Measurements from ENCODE around the gene TCERG1L.

The TCERG1L gene

GRCh38 chr10:131074682-131075081 is 236.8 kb downstream of the TCERG1L start:
- no peak overlapping the region for H3K4me2 ChIP-seq (ENCODE audit: insufficient read depth, low read length, poor library complexity, severe bottlenecking)
- H3K27ac ChIP-seq (replicated peaks; ENCODE audit: low read length) = no peak overlapping the region
- no peak overlapping the region for H3K4me3 ChIP-seq (ENCODE audit: low read length in 2 of 2)
- WGBS, 2 donors (ENCODE audit: extremely low coverage in 2 of 2, insufficient read length in 2 of 2, insufficient replicate concordance in 1 of 2) = no CpG with 5 or more reads among the region's 8 CpGs
- H3K4ac ChIP-seq (ENCODE audit: low read length) = no peak overlapping the region
- peaks cover 0 to 4% of the 10 kb centered on the region in 2 donors for H3K4me1 ChIP-seq (ENCODE audit: control insufficient read depth in 2 of 2, insufficient read depth in 1 of 2, low read depth in 1 of 2, low read length in 2 of 2)
- no peak overlapping the region for H2AK5ac ChIP-seq (ENCODE audit: low read depth, low read length)
- H2AFZ ChIP-seq (ENCODE audit: low read length) = no peak overlapping the region
- H4K91ac ChIP-seq (ENCODE audit: low read depth, low read length, poor library complexity) = no peak overlapping the region
- H3K27me3 ChIP-seq (ENCODE audit: control insufficient read depth in 3 of 3, insufficient read depth in 3 of 3, low read depth in 1 of 3, low read length in 3 of 3) = no peaks in the 10 kb centered on the region
- no peak overlapping the region for H4K8ac ChIP-seq (ENCODE audit: low read depth, low read length)
- no peak overlapping the region for H3K14ac ChIP-seq (ENCODE audit: low read length)
- no peak overlapping the region for H2BK12ac ChIP-seq (ENCODE audit: low read length)
- H3K23ac ChIP-seq (ENCODE audit: low read depth, low read length, poor library complexity) = no peak overlapping the region
- H2BK15ac ChIP-seq (ENCODE audit: low read length) = no peak overlapping the region
- no peak overlapping the region for H2BK5ac ChIP-seq (ENCODE audit: low read length)
- H3K9ac ChIP-seq (ENCODE audit: low read depth, low read length, poor library complexity) = no peak overlapping the region
- H3K18ac ChIP-seq (ENCODE audit: low read length) = no peak overlapping the region
- H3K36me3 ChIP-seq (replicated peaks in 1 of 2; ENCODE audit: control insufficient read depth in 2 of 2, insufficient read depth in 2 of 2, low read length in 2 of 2) = no peaks in the 10 kb centered on the region
- no peak for DNase-seq (ENCODE audit: low spot score)
- H2BK120ac ChIP-seq (ENCODE audit: low read depth, low read length) = no peak overlapping the region
- H3K9me3 ChIP-seq (replicated peaks in 1 of 2; ENCODE audit: control insufficient read depth in 2 of 2, insufficient read depth in 1 of 2, low read depth in 1 of 2, low read length in 2 of 2) = no peaks in the 10 kb centered on the region
- H3K79me1 ChIP-seq (ENCODE audit: low read depth, low read length) = peaks cover 2% of the 10 kb centered on the region

GRCh38 chr10:131073469-131074035 is 238.0 kb downstream of the TCERG1L start:
- H3K27ac ChIP-seq (replicated peaks; ENCODE audit: low read length) = no peak overlapping the region
- no peaks in the 10 kb centered on the region for H3K9me3 ChIP-seq (replicated peaks in 1 of 2; ENCODE audit: control insufficient read depth in 2 of 2, insufficient read depth in 1 of 2, low read depth in 1 of 2, low read length in 2 of 2)
- peak overlapping the region; percentile 77 for H2BK12ac ChIP-seq (ENCODE audit: low read length)
- H3K23ac ChIP-seq (ENCODE audit: low read depth, low read length, poor library complexity) = peak overlapping the region; percentile 18
- no peak overlapping the region for H3K4me2 ChIP-seq (ENCODE audit: insufficient read depth, low read length, poor library complexity, severe bottlenecking)
- no peak overlapping the region for H3K14ac ChIP-seq (ENCODE audit: low read length)
- no peak overlapping the region for H4K8ac ChIP-seq (ENCODE audit: low read depth, low read length)
- peak overlapping the region; percentile 59 for H2BK15ac ChIP-seq (ENCODE audit: low read length)
- WGBS, 2 donors (ENCODE audit: extremely low coverage in 2 of 2, insufficient read length in 2 of 2, insufficient replicate concordance in 1 of 2) = no CpG with 5 or more reads among the region's 11 CpGs
- no peaks in the 10 kb centered on the region for H3K36me3 ChIP-seq (replicated peaks in 1 of 2; ENCODE audit: control insufficient read depth in 2 of 2, insufficient read depth in 2 of 2, low read length in 2 of 2)
- no peak overlapping the region for H2BK5ac ChIP-seq (ENCODE audit: low read length)
- peak overlapping the region in 1 of 2 donors; percentile 37 for H3K4me3 ChIP-seq (ENCODE audit: low read length in 2 of 2)
- peak overlapping the region; percentile 35 for H3K18ac ChIP-seq (ENCODE audit: low read length)
- H3K79me1 ChIP-seq (ENCODE audit: low read depth, low read length) = peaks cover 2% of the 10 kb centered on the region
- no peak overlapping the region for H2AFZ ChIP-seq (ENCODE audit: low read length)
- no peak overlapping the region for H2BK120ac ChIP-seq (ENCODE audit: low read depth, low read length)
- no peak overlapping the region for H3K9ac ChIP-seq (ENCODE audit: low read depth, low read length, poor library complexity)
- H3K4me1 ChIP-seq (ENCODE audit: control insufficient read depth in 2 of 2, insufficient read depth in 1 of 2, low read depth in 1 of 2, low read length in 2 of 2) = peaks cover 0 to 4% of the 10 kb centered on the region in 2 donors
- H3K4ac ChIP-seq (ENCODE audit: low read length) = no peak overlapping the region
- no peak for DNase-seq (ENCODE audit: low spot score)
- H3K27me3 ChIP-seq (ENCODE audit: control insufficient read depth in 3 of 3, insufficient read depth in 3 of 3, low read depth in 1 of 3, low read length in 3 of 3) = no peaks in the 10 kb centered on the region
- H4K91ac ChIP-seq (ENCODE audit: low read depth, low read length, poor library complexity) = no peak overlapping the region
- peak overlapping the region; percentile 15 for H2AK5ac ChIP-seq (ENCODE audit: low read depth, low read length)

GRCh38 chr10:131072651-131073468 is 238.7 kb downstream of the TCERG1L start:
- Histone ChIP-seq H3K4me1 (ENCODE audit: control insufficient read depth in 2 of 2, insufficient read depth in 1 of 2, low read depth in 1 of 2, low read length in 2 of 2) (peaks cover 0 to 4% of the 10 kb centered on the region in 2 donors), H3K18ac (ENCODE audit: low read length) (no peak overlapping the region), H4K8ac (ENCODE audit: low read depth, low read length) (no peak overlapping the region), H3K14ac (ENCODE audit: low read length) (no peak overlapping the region), H3K27ac (replicated peaks; ENCODE audit: low read length) (no peak overlapping the region), H3K4ac (ENCODE audit: low read length) (no peak overlapping the region), H2BK5ac (ENCODE audit: low read length) (no peak overlapping the region), H2BK120ac (ENCODE audit: low read depth, low read length) (no peak overlapping the region), H3K9ac (ENCODE audit: low read depth, low read length, poor library complexity) (no peak overlapping the region), H3K9me3 (replicated peaks in 1 of 2; ENCODE audit: control insufficient read depth in 2 of 2, insufficient read depth in 1 of 2, low read depth in 1 of 2, low read length in 2 of 2) (no peaks in the 10 kb centered on the region), H2AFZ (ENCODE audit: low read length) (no peak overlapping the region), H3K36me3 (replicated peaks in 1 of 2; ENCODE audit: control insufficient read depth in 2 of 2, insufficient read depth in 2 of 2, low read length in 2 of 2) (no peaks in the 10 kb centered on the region), H3K4me3 (ENCODE audit: low read length in 2 of 2) (peak overlapping the region in 1 of 2 donors; percentile 52), H3K4me2 (ENCODE audit: insufficient read depth, low read length, poor library complexity, severe bottlenecking) (no peak overlapping the region), H2AK5ac (ENCODE audit: low read depth, low read length) (no peak overlapping the region), H2BK12ac (ENCODE audit: low read length) (no peak overlapping the region), H4K91ac (ENCODE audit: low read depth, low read length, poor library complexity) (no peak overlapping the region), H2BK15ac (ENCODE audit: low read length) (peak overlapping the region; percentile 59), H3K23ac (ENCODE audit: low read depth, low read length, poor library complexity) (no peak overlapping the region), H3K27me3 (ENCODE audit: control insufficient read depth in 3 of 3, insufficient read depth in 3 of 3, low read depth in 1 of 3, low read length in 3 of 3) (no peaks in the 10 kb centered on the region), H3K79me1 (ENCODE audit: low read depth, low read length) (peaks cover 2% of the 10 kb centered on the region)
- DNase-seq (ENCODE audit: low spot score) = no peak
- WGBS, 2 donors (ENCODE audit: extremely low coverage in 2 of 2, insufficient read length in 2 of 2, insufficient replicate concordance in 1 of 2) = 100% methylated on average over 1 of the region's 13 CpGs

GRCh38 chr10:131071721-131072120 is 239.8 kb downstream of the TCERG1L start:
- Histone ChIP-seq H3K9ac (ENCODE audit: low read depth, low read length, poor library complexity) (no peak overlapping the region), H3K4me1 (ENCODE audit: control insufficient read depth in 2 of 2, insufficient read depth in 1 of 2, low read depth in 1 of 2, low read length in 2 of 2) (peaks cover 0 to 4% of the 10 kb centered on the region in 2 donors), H3K18ac (ENCODE audit: low read length) (no peak overlapping the region), H3K4me2 (ENCODE audit: insufficient read depth, low read length, poor library complexity, severe bottlenecking) (no peak overlapping the region), H4K91ac (ENCODE audit: low read depth, low read length, poor library complexity) (no peak overlapping the region), H3K27ac (replicated peaks; ENCODE audit: low read length) (no peak overlapping the region), H3K79me1 (ENCODE audit: low read depth, low read length) (peaks cover 2% of the 10 kb centered on the region), H2BK120ac (ENCODE audit: low read depth, low read length) (no peak overlapping the region), H3K27me3 (ENCODE audit: control insufficient read depth in 3 of 3, insufficient read depth in 3 of 3, low read depth in 1 of 3, low read length in 3 of 3) (no peaks in the 10 kb centered on the region), H4K8ac (ENCODE audit: low read depth, low read length) (no peak overlapping the region), H3K14ac (ENCODE audit: low read length) (no peak overlapping the region), H2BK5ac (ENCODE audit: low read length) (no peak overlapping the region), H2BK12ac (ENCODE audit: low read length) (no peak overlapping the region), H2AFZ (ENCODE audit: low read length) (no peak overlapping the region), H3K9me3 (replicated peaks in 1 of 2; ENCODE audit: control insufficient read depth in 2 of 2, insufficient read depth in 1 of 2, low read depth in 1 of 2, low read length in 2 of 2) (no peaks in the 10 kb centered on the region), H2AK5ac (ENCODE audit: low read depth, low read length) (no peak overlapping the region), H3K4me3 (ENCODE audit: low read length in 2 of 2) (no peak overlapping the region), H3K36me3 (replicated peaks in 1 of 2; ENCODE audit: control insufficient read depth in 2 of 2, insufficient read depth in 2 of 2, low read length in 2 of 2) (no peaks in the 10 kb centered on the region), H2BK15ac (ENCODE audit: low read length) (no peak overlapping the region), H3K4ac (ENCODE audit: low read length) (no peak overlapping the region), H3K23ac (ENCODE audit: low read depth, low read length, poor library complexity) (no peak overlapping the region)
- DNase-seq (ENCODE audit: low spot score) = no peak
- no CpG with 5 or more reads among the region's 7 CpGs for WGBS, 2 donors (ENCODE audit: extremely low coverage in 2 of 2, insufficient read length in 2 of 2, insufficient replicate concordance in 1 of 2)

All from neuronal stem cell (in vitro differentiated cells).